Bladder microvascular endothelial cell (primary cell): Measurements from ENCODE around the gene RASL10A. TPM values are rescaled to one million over a fixed set of nuclear protein-coding genes. Genes with fewer than 3 reads are reported as not detected.

Experiments used
- total RNA-seq: library from RNA; depleted of rRNA; stranded (reverse); fragments of >200 nt; gene quantifications from 2 replicates; pipeline ENCODE4 v1.2.3, GENCODE V29; 2014

Gene RASL10A, protein sequence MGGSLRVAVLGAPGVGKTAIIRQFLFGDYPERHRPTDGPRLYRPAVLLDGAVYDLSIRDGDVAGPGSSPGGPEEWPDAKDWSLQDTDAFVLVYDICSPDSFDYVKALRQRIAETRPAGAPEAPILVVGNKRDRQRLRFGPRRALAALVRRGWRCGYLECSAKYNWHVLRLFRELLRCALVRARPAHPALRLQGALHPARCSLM
- total RNA-seq, result 0.16 and 0.25 TPM in 2 replicates

DNA sequence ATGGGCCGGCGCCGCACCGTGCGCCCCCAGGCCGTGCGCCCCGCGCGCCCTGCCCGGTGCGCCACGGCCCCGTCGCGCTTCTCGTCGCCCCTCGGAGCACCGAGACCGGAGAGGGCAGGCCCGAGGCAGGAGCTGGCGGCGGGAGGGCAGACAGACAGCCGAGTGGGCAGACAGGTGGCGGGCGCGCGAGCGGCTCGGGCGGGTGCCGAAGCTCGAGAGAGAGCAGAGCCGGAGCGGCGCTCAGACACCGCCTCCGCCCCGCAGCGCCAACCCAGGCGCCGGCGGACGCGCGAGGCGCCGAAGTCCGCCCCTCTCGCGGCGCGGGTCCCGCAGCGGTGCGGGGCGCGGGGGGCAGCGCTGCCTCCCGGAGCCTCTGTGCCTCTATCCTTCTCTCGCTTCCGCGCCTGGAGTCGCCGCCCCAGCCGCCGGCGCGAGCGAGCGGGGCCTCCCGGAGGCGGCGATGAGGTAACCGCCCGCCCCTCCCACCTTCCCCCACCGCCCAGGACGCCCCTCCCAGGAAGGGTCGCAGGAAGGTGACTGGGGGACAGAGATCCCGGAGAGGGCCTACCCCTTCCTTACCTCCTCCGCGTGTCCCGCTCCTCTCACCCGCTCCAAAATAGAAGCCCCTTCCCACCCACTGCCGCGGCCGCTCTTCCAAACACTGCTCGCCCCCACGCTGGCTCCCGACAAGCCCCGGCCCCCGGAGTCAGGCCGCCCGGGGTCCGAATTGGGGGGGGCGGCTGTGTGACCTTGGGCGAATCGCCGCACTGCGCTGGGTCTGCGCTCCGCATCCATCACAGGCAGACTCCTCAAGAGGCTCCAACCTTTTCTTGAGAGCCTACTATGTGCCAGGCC is at the start of gene RASL10A:
Gene RASL10A, minus strand, starts transcription at position 412 of the 855 bp plus-strand sequence. CDS start 451 bp downstream, outside the sequence.

DNA sequence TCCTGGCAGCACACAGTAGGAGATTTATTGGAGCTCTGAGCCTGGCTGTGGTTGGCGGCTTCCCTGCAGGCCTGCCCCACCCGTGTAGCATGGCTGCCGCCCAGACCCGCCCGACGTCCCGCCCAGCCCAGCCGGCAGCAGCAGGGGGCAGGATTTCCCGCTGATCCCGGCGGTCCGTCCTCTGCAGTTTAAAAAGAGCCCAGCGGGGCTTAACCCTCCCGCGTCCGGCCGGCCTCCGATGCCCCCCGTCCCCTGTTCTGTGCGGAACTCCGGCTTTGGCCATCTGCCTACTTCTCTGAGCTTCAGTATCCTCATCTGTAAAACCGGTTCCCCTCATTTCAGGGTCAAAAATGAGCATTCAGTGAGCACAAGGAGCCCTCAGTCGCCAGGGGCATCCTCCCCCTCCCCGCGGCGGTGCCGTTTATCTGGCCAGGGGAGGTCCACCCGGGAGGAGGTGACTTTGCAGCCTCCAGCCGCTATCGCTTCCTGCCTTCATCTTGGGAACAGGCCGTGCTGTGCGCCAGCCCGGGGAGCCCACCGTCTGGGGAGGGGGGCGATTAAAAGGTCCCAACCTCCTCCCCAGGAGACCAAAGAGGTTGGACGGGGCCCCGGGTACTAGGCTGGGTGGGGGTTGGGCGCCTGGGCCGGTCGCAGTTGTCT is 9.2 kb downstream of the RASL10A start, which contains the start of gene GAS2L1:
Gene GAS2L1, plus strand, starts transcription at position 476 of the 660 bp plus-strand sequence. CDS start 1,456 bp downstream, outside the sequence.

DNA sequence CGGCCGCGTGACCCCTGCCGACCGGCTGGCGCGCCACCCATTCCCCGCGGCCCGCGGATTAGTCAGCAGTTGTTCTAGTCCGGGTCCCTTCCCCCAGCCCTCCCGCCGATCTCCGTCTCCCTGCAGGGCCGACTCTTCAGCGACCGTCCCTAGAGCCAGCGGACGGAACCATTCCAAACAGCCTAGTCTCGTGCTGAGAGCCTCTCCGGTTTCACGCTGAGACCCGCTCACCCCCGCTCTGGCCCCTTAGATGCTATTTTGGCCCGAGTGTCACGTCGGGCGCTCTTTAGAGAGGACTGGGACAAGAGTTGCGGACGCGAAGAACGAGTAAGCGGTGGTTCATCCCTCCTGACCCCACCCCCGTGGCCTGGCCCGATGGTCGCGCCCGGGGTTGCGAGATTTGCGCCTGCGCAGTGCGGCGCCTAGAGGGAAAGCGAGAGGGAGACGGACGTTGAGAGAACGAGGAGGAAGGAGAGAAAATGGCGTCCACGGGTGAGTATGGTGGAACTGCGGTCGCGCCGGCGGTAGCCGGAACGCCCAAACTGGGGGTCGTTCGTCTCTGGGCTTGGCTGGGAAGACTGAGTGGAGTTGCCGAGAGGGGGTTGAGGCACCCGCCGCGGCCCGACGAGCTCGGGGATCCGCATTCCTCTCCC is 47.5 kb downstream of the RASL10A start, which contains the start of the genes EWSR1 and RHBDD3:
Gene EWSR1, plus strand, starts transcription at position 411 of the 653 bp plus-strand sequence. Its CDS starts 69 bp downstream, at position 480.
Gene RHBDD3, minus strand, starts transcription at position 124 of the 653 bp plus-strand sequence. CDS start 2,355 bp downstream, outside the sequence.

Other genes starting within 250 kb of the RASL10A start
- gene KREMEN1, start 242.7 kb downstream of the RASL10A start, total RNA-seq, result 0.16 and 0.38 TPM in 2 replicates
- under 0.01 and 3.5 TPM in 2 replicates for gene EMID1, start 109.8 kb downstream of the RASL10A start, total RNA-seq
- gene RHBDD3, start 47.7 kb downstream of the RASL10A start, total RNA-seq, result 12.1 and 20.0 TPM in 2 replicates
- gene EWSR1, start 47.4 kb downstream of the RASL10A start, total RNA-seq, result 109 and 136 TPM in 2 replicates
- 14.9 and 26.6 TPM in 2 replicates for gene GAS2L1, start 9.0 kb downstream of the RASL10A start, total RNA-seq
- gene AP1B1, start 72.9 kb upstream of the RASL10A start, total RNA-seq, result 103 and 182 TPM in 2 replicates
- gene RFPL1, start 122.9 kb upstream of the RASL10A start, total RNA-seq, result not detected in 2 replicates
- 0.25 and 0.65 TPM in 2 replicates for gene NEFH, start 164.5 kb upstream of the RASL10A start, total RNA-seq
- 37.7 and 56.8 TPM in 2 replicates for gene THOC5, start 238.1 kb upstream of the RASL10A start, total RNA-seq